Mammary microvascular endothelial cell (primary cell): ENCODE measurements around the gene IFNA13. TPM values are rescaled to one million over a fixed set of nuclear protein-coding genes. Genes with fewer than 3 reads are reported as not detected.

Experiments
- total RNA-seq: library from RNA; depleted of rRNA; stranded (reverse); fragments of >200 nt; gene quantifications from 2 replicates; pipeline ENCODE4 v1.2.3, GENCODE V29; 2015

IFNA13 gene
- total RNA-seq, result not detected in 2 replicates

GRCh38 chr9:21367957-21368356 lies at the start of gene IFNA13:
Gene IFNA13, minus strand, starts transcription at chr9:21368057. Its CDS starts 47 bp downstream, at chr9:21368010.

DNA sequence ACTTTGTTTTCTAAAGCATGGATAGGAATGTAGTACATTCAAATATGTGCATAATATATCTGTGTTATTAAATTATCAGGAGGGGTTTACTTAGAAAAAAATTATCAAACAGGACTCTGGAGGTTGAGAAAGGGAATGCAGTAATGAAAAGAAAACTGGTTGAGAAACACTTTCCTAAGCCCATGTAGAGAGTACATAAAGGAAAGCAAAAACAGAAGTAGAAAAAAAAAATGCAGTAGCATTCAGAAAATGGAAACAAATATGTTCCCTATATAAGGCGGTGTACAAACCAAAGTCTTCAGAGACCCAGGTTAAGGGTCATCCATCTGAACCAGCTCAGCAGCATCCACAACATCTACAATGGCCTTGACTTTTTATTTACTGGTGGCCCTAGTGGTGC lies 41.0 kb upstream of the IFNA13 start, which contains the start of gene IFNA8:
Gene IFNA8 (plus strand): TSS at position 301 of the 400 bp plus-strand sequence. CDS start 60 bp downstream, at position 361.

GRCh38 chr9:21385131-21385670 lies 17.3 kb upstream of the IFNA13 start, which contains the start of gene IFNA2:
Gene IFNA2, minus strand, starts transcription at chr9:21385398. Its CDS starts 69 bp downstream, at chr9:21385329.

DNA sequence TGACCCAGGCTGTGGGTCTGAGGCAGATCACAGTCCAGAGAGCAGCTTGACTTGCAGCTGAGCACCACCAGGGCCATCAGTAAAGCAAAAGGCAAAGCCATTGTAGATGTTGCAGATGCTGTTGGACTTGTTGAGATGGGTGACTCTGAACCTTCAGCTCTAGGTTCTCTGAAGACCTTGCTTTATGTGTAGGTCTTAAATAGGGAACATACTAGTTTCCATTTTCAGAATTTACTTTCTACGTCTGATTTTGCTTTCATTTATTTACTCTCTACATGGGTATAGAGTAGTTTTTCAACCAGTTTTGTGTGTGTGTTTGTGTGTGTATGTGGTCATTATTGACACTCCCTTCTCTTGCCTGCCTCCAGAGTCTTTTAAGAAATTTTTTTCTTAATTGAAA lies 17.1 kb downstream of the IFNA13 start, which contains the start of gene IFNA6:
Gene IFNA6 (minus strand): TSS at position 101 of the 400 bp plus-strand sequence. CDS start 0 bp downstream, at position 101.

GRCh38 chr9:21334701-21335632 lies 32.9 kb downstream of the IFNA13 start, which contains the start of gene KLHL9:
Gene KLHL9, minus strand, starts transcription at chr9:21335404. Its CDS starts 545 bp downstream, at chr9:21334859.

Other genes with a start within 250 kb of the IFNA13 start
- not detected in 2 replicates for gene IFNW1, start 226.2 kb downstream of the IFNA13 start, total RNA-seq
- gene IFNA21, start 201.4 kb downstream of the IFNA13 start, total RNA-seq, result not detected in 2 replicates
- gene IFNA4, start 180.5 kb downstream of the IFNA13 start, total RNA-seq, result not detected in 2 replicates
- gene IFNA7, start 165.9 kb downstream of the IFNA13 start, total RNA-seq, result not detected in 2 replicates
- gene IFNA10, start 160.9 kb downstream of the IFNA13 start, total RNA-seq, result not detected in 2 replicates
- not detected in 2 replicates for gene IFNA16, start 150.7 kb downstream of the IFNA13 start, total RNA-seq
- not detected in 2 replicates for gene IFNA17, start 139.8 kb downstream of the IFNA13 start, total RNA-seq
- gene IFNA14, start 128.1 kb downstream of the IFNA13 start, total RNA-seq, result not detected in 2 replicates
- gene IFNA5, start 62.7 kb downstream of the IFNA13 start, total RNA-seq, result not detected in 2 replicates
- 25.3 and 26.6 TPM in 2 replicates for gene KLHL9, start 32.7 kb downstream of the IFNA13 start, total RNA-seq
- gene IFNA6, start 17.2 kb downstream of the IFNA13 start, total RNA-seq, result not detected in 2 replicates
- not detected in 2 replicates for gene IFNA2, start 17.3 kb upstream of the IFNA13 start, total RNA-seq
- gene IFNA8, start 41.1 kb upstream of the IFNA13 start, total RNA-seq, result not detected in 2 replicates
- gene IFNA1, start 72.4 kb upstream of the IFNA13 start, total RNA-seq, result not detected in 2 replicates
- not detected in 2 replicates for gene IFNE, start 114.3 kb upstream of the IFNA13 start, total RNA-seq